Panc1 (cell line): ENCODE measurements around the gene NFS1. TPM values are rescaled to one million over a fixed set of nuclear protein-coding genes. Genes with fewer than 3 reads are reported as not detected.

ENCODE experiments used
- ATAC-seq: fragments of 200-7000 bp; cut with Tn5 transposase; 2 replicates; pipeline ENCODE4 v1.9.1; 2020; ENCODE audit warnings: mild to moderate bottlenecking, moderate library complexity
- BruUV-seq: library from RNA; stranded (reverse); fragments of 400-500 nt; replicated peaks from 2 replicates; lab custom pipeline; 2021; lab: Mats Ljungman, UMichigan
- CTCF ChIA-PET: fragments of 300-600 bp; sonication (Branson Sonifier 250); formaldehyde crosslinking; loops from one replicate; lab custom pipeline; 2022; ENCODE audit warnings: antibody characterized with exemption; lab: Charles Lee
- POLR2A ChIA-PET: fragments of 300-600 bp; sonication (Branson Sonifier 250); formaldehyde crosslinking; loops from one replicate; lab custom pipeline; 2022; ENCODE audit warnings: antibody characterized with exemption; lab: Charles Lee
- DNase-seq: peaks from one replicate; pipeline ENCODE4 v3.0.0-alpha.2; 2010; ENCODE audit warnings: low read depth, low spot score
- H3K27ac ChIP-seq: 2 replicates; pipeline ENCODE4 v1.5.1; 2011; ENCODE audit warnings: mild to moderate bottlenecking, low read length, inconsistent platforms
- H3K27me3 ChIP-seq: fragments of 200-500 bp; sonication (Bioruptor generic); 2 replicates; pipeline ENCODE4 v1.6.0; 2014; ENCODE audit warnings: low read length, inconsistent platforms; ENCODE audit not compliant: control insufficient read depth, insufficient read depth
- H3K36me3 ChIP-seq: fragments of 200-500 bp; sonication (Bioruptor generic); 2 replicates; pipeline ENCODE4 v1.5.1; 2014; ENCODE audit warnings: inconsistent platforms, mild to moderate bottlenecking, low read length, moderate library complexity; ENCODE audit not compliant: control insufficient read depth, insufficient read depth
- H3K4me1 ChIP-seq: 2 replicates; pipeline ENCODE4 v1.5.1; 2011; ENCODE audit warnings: inconsistent platforms, mild to moderate bottlenecking, low read length, moderate library complexity; ENCODE audit not compliant: control insufficient read depth, insufficient read depth
- H3K4me3 ChIP-seq, 2 experiments: 2 replicates each; pipeline ENCODE4 v1.5.1; 2011 to 2012; ENCODE audit warnings: low read depth in 2 of 2, low read length in 2 of 2, mild to moderate bottlenecking in 2 of 2, inconsistent platforms in 1 of 2, moderate library complexity in 1 of 2
- H3K9me3 ChIP-seq: fragments of 200-500 bp; sonication (Bioruptor generic); 2 replicates; pipeline ENCODE4 v1.5.1; 2014; ENCODE audit warnings: low read depth, mild to moderate bottlenecking, inconsistent platforms, low read length, moderate library complexity; ENCODE audit not compliant: control insufficient read depth, insufficient read depth
- CTCF ChIP-seq: fragments of 450-650 bp; IDR thresholded peaks from 2 replicates; pipeline ENCODE4 v1.5.1; 2017; ENCODE audit warnings: mild to moderate bottlenecking
- POLR2AphosphoS5 ChIP-seq: IDR thresholded peaks from 2 replicates; pipeline ENCODE4 v1.6.1; 2012; ENCODE audit warnings: mild to moderate bottlenecking, low read depth, low read length, moderate library complexity
- REST ChIP-seq, 2 experiments: IDR thresholded peaks; 2 replicates each; pipeline ENCODE4 v1.6.1; 2011 to 2012; ENCODE audit warnings: low read depth in 2 of 2, control low read depth in 1 of 2, low read length in 1 of 2, mild to moderate bottlenecking in 1 of 2, moderate library complexity in 1 of 2; ENCODE audit not compliant: insufficient read depth in 1 of 2
- SIN3A ChIP-seq: IDR thresholded peaks from 2 replicates; pipeline ENCODE4 v1.6.1; 2012; ENCODE audit warnings: low read depth, mild to moderate bottlenecking, low read length, moderate library complexity, borderline replicate concordance; ENCODE audit not compliant: insufficient read depth
- TCF7L2 ChIP-seq: IDR thresholded peaks from 2 replicates; pipeline ENCODE4 v1.6.1; 2011; ENCODE audit warnings: mild to moderate bottlenecking, low read depth, low read length, inconsistent platforms
- in situ Hi-C: cut with HindIII; loops from 2 replicates; pipeline ENCODE4 v1.10.0; 2016; ENCODE audit warnings: low sequenced_read_pairs, low pct_unique_long_range_greater_than_20kb
- intact Hi-C: fragments of 100-400 bp; cut with micrococcal nuclease; formaldehyde crosslinking; loops from one replicate; pipeline ENCODE4 v1.10.0; 2022; ENCODE audit not compliant: unreplicated experiment
- total RNA-seq: library from RNA; stranded (reverse); gene quantifications from one replicate; pipeline ENCODE4 v1.2.1, GENCODE V29; 2021; ENCODE audit not compliant: unreplicated experiment

NFS1 gene
- total RNA-seq, 1 experiment from 2014 or later = 44.9 TPM

GRCh38 chr20:35638751-35639150 lies 60.4 kb downstream of the NFS1 start:
- Histone ChIP-seq H3K27me3 (no peaks in the 10 kb centered on the region), H3K36me3 (no peaks in the 10 kb centered on the region), H3K27ac (no peak overlapping the region), H3K4me3 (no peak overlapping the region), H3K4me1 (no peaks in the 10 kb centered on the region), H3K9me3 (no peaks in the 10 kb centered on the region)
- ChIA-PET CTCF (no interaction called here), POLR2A (no interaction called here)
- in situ Hi-C loops (no loop called here), intact Hi-C loops (no loop called here)
- DNase-seq = no peak
- BruUV-seq = no TSS peak
- TF ChIP-seq REST (IDR thresholded peaks at IDR 0.05; ENCODE audit: insufficient read depth in 1 of 2, low read depth in 2 of 2, low read length in 1 of 2) (no peak), CTCF (no peak)
- no peak for ATAC-seq

- no peak for TF ChIP-seq POLR2AphosphoS5
- TF ChIP-seq REST (IDR thresholded peaks at IDR 0.05; ENCODE audit: insufficient read depth in 1 of 2, low read depth in 2 of 2, low read length in 1 of 2) = no peak
- TF ChIP-seq CTCF = no peak
- TF ChIP-seq TCF7L2 = no peak
- TF ChIP-seq SIN3A = no peak
- POLR2A ChIA-PET = interaction anchor here (0.5 kb wide), 1 partner anchor 9 kb away, joined by 8 read pairs; no protein-coding TSS in a partner anchor
- no peaks in the 10 kb centered on the region for H3K27me3 ChIP-seq
- intact Hi-C loops (no loop called here), in situ Hi-C loops (no loop called here)
- no TSS peak for BruUV-seq
- H3K36me3 ChIP-seq = no peaks in the 10 kb centered on the region
- H3K27ac ChIP-seq = no peak overlapping the region
- ATAC-seq = no peak
- H3K4me3 ChIP-seq = no peak overlapping the region
- no peaks in the 10 kb centered on the region for H3K4me1 ChIP-seq
- no peaks in the 10 kb centered on the region for H3K9me3 ChIP-seq
- no peak for DNase-seq
- CTCF ChIA-PET = no interaction called here
Measured at GRCh38 chr20:35637276-35637675, 61.9 kb downstream of the NFS1 start.
